GM21367 (cell line): ENCODE results near the gene KIF27.
"Not testable (repeated sequence)": the region's sequence is repeated elsewhere in the genome, so short reads cannot be mapped to it uniquely, and the experiment has no call there.

Experiments
- ATAC-seq: cut with Tn5 transposase; IDR thresholded peaks from one replicate; pipeline ENCODE4 v1.9.1; 2021; ENCODE audit not compliant: unreplicated experiment

KIF27 gene

DNA sequence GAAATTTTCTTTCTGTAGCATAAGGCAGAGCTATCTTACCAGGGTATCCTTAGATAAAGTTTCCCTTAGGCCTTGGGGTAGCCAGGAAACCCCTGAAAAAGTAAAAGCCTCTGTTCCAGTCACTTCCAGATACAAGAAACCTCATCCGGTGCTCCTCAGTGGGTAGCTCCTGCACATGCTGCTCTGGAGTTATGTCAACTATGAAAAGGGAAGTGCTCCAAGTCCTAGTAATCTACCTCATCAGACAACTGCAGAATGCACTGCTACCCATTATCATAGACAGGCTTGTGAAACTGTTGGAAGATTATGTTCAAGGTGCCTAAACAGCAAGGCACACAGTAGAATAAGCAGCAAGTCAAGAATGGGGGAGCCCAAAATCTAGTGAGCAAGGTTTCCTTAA, 112.0 kb downstream of the KIF27 start:
- not testable (repeated sequence) for ATAC-seq

DNA sequence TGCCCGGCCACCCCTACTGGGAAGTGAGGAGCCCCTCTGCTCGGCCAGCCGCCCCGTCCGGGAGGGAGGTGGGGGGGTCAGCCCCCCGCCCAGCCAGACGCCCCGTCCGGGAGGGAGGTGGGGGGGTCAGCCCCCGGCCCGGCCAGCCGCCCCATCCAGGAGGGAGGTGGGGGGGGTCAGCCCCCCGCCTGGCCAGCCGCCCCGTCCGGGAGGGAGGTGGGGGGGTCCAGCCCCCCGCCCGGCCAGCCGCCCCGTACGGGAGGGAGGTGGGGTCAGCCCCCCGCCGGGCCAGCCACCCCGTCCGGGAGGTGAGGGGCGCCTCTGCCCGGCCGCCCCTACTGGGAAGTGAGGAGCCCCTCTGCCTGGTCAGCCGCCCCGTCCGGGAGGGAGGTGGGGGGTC, 116.8 kb downstream of the KIF27 start:
- not testable (repeated sequence) for ATAC-seq

DNA sequence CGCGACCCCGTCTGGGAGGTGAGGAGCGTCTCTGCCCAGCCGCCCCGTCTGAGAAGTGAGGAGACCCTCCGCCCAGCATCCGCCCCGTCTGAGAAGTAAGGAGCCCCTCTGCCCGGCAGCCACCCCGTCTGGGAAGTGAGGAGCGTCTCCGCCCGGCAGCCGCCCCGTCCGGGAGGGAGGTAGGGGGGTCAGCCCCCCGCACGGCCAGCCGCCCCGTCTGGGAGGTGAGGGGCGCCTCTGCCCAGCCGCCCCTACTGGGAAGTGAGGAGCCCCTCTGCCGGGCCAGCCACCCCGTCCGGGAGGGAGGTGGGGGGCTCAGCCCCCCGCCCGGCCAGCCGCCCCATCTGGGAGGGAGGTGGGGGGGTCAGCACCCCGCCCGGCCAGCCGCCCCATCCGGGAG, 117.3 kb downstream of the KIF27 start:
- not testable (repeated sequence) for ATAC-seq

DNA sequence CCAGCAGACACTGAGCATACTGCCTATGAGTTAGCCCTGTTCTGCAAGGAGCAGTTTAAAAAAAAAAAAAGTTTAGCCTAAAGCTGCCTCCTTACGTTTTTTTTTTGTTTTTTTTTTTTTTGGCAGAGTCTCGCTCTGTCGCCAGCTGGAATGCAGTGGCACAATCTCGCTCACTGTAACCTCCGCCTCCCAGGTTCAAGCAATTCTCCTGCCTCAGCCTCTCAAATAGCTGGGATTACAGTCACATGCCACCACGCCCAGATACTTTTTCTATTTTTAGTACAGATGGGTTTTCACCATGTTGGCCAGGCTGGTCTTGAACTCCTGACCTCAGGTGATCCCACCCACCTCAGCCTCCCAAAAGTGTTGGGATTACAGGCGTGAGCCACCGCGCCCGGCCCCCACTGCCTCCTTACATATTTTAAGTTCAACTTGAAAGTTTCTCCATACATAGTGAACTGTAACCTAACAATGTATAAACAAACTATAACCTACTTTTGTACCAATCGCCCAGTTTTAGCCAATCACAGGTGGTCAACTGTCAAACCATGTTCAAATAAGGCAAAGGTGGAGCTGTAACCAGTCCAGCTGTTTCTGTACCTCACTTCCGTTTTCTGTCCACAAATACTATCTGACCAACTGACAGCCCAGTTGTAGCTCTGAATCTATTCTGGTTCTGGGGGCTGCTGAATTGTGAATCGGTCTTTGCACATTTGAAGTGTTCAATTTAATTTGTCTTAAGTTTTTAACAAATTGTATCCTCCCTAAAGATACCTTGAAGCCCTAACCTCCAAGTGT, 120.8 kb downstream of the KIF27 start:
- ATAC-seq = no peak

DNA sequence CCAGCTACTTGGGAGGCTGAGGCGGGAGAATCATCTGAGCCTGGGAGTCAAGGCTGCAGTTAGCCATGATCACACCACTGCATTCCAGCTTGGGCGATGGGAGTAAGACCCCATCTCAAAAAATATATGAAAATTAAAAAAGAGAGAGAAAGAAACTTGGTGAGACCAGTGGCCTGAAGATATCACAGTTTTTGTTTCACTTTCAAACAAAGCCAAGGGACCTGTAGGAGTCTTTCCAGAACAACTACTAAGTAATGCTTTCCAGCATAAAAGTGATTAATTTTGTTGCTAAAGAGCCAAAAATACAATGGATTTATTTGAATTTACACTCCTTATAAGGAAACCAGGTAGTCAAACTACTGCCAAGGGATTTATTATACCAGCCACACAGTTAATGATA, 127.2 kb downstream of the KIF27 start:
- ATAC-seq = no peak

DNA sequence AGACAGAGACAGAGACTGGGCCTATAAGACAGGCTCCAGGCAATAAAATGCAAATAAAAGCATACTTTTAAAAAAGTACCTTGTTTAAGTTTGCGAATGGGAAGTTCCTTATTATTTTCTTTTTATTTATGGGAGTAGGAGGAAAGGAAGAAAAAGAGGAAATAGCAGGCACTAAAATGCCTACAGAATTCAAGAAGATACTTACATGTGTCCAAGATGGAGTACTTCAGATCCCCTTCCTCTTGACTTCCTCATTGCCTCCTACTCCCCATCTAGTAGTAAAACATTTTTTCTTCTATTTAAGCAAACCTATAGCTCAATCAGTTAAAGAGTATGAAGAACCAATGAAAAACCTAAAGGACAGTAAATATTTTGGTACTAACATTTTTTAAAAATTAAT, 128.5 kb downstream of the KIF27 start:
- ATAC-seq = no peak
